Tibial artery (tissue), 4 donors: ENCODE data around the gene UNCX.

ENCODE experiments used
- DNase-seq, 2 donors: peaks; one replicate each; pipeline ENCODE4 v3.0.0-alpha.2; 2019
- H3K27ac ChIP-seq, 2 donors: fragments of 200-600 bp; sonication (generic) in 1 of 2; 1 replicate in 1 of 2; 2 replicates in 1 of 2; pipeline ENCODE4 v1.5.1; 2018 to 2019; ENCODE audit warnings: mild to moderate bottlenecking in 1 of 2
- H3K27me3 ChIP-seq, 2 donors: fragments of 200-600 bp; sonication (generic) in 1 of 2; one replicate each; pipeline versions ENCODE4 v1.5.1 to v1.6.0; 2016 to 2019
- H3K36me3 ChIP-seq, 3 donors: fragments of 200-600 bp; sonication (generic) in 2 of 3; one replicate each; pipeline ENCODE4 v1.5.1; 2016 to 2019; ENCODE audit warnings: mild to moderate bottlenecking in 2 of 3
- H3K4me1 ChIP-seq, 4 donors: fragments of 200-600 bp; sonication (generic) in 2 of 4; 1 replicate in 3 of 4; 2 replicates in 1 of 4; pipeline ENCODE4 v1.5.1; 2016 to 2019
- H3K4me3 ChIP-seq, 2 donors: fragments of 200-600 bp; sonication (generic) in 1 of 2; 1 replicate in 1 of 2; 2 replicates in 1 of 2; pipeline ENCODE4 v1.5.1; 2018 to 2019; ENCODE audit warnings: mild to moderate bottlenecking in 2 of 2
- H3K9me3 ChIP-seq, 3 donors: fragments of 200-600 bp; sonication (generic) in 1 of 3; one replicate each; pipeline ENCODE4 v1.5.1; 2016 to 2019
- CTCF ChIP-seq, 2 experiments: fragments of 200-600 bp in 1 of 2; fragments of 450-650 bp in 1 of 2; IDR thresholded peaks; one replicate each; pipeline ENCODE4 v1.5.1; 2017 to 2019; ENCODE audit warnings: antibody characterized with exemption in 2 of 2, mild to moderate bottlenecking in 1 of 2, moderate library complexity in 1 of 2
- intact Hi-C: fragments of 100-400 bp; cut with DNase I; formaldehyde crosslinking; loops from one replicate; pipeline ENCODE4 v1.15.0; 2023; ENCODE audit warnings: low total_unique reads

The UNCX gene

GRCh38 chr7:1214516-1214915, 18.2 kb upstream of the UNCX start:
- H3K27me3 ChIP-seq, result peaks cover 0 to 89% of the 10 kb centered on the region in 2 donors
- DNase-seq, result no peak
- H3K4me1 ChIP-seq, result peaks cover 0 to 19% (median 12%) of the 10 kb centered on the region in 4 donors
- H3K9me3 ChIP-seq, result no peaks in the 10 kb centered on the region
- TF ChIP-seq CTCF (IDR thresholded peaks at IDR 0.05), result no peak
- H3K36me3 ChIP-seq, result no peaks in the 10 kb centered on the region
- no peak overlapping the region for H3K4me3 ChIP-seq
- intact Hi-C loops, result no loop called here
- H3K27ac ChIP-seq, result no peak overlapping the region

- Histone ChIP-seq H3K27ac (no peak overlapping the region), H3K4me3 (no peak overlapping the region), H3K27me3 (peaks cover 0 to 90% of the 10 kb centered on the region in 2 donors), H3K36me3 (no peaks in the 10 kb centered on the region), H3K9me3 (no peaks in the 10 kb centered on the region), H3K4me1 (no peaks in the 10 kb centered on the region)
- no peak for DNase-seq
- intact Hi-C loops, result no loop called here
- TF ChIP-seq CTCF (IDR thresholded peaks at IDR 0.05), result no peak
Measured at GRCh38 chr7:1218541-1219165, 14.0 kb upstream of the UNCX start.

DNA sequence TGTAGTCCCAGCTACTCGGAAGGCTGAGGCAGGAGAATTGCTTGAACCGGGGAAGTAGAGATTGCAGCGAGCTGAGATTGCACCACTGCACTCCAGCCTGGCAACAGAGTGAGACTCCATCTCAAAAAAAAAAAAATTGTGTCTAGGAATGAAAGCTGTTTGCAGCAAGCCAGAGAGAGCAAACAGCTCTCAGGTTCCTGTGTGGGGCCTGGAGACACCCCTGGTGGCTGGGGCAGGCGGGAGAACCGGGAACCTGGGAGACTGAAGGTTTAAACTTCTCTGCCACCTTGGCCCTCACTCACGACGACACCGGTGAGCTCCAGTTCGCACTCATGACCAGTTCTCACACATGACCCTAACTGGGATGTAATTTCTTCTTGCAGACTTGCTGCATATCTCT, 13.2 kb upstream of the UNCX start:
- no peak overlapping the region for H3K27ac ChIP-seq
- peaks cover 0 to 7% (median 3%) of the 10 kb centered on the region in 4 donors for H3K4me1 ChIP-seq
- no peak for DNase-seq
- H3K36me3 ChIP-seq, result no peaks in the 10 kb centered on the region
- no peak for TF ChIP-seq CTCF (IDR thresholded peaks at IDR 0.05)
- intact Hi-C loops, result no loop called here
- no peak overlapping the region for H3K4me3 ChIP-seq
- no peaks in the 10 kb centered on the region for H3K9me3 ChIP-seq
- H3K27me3 ChIP-seq, result peaks cover 5 to 90% of the 10 kb centered on the region in 2 donors

DNA sequence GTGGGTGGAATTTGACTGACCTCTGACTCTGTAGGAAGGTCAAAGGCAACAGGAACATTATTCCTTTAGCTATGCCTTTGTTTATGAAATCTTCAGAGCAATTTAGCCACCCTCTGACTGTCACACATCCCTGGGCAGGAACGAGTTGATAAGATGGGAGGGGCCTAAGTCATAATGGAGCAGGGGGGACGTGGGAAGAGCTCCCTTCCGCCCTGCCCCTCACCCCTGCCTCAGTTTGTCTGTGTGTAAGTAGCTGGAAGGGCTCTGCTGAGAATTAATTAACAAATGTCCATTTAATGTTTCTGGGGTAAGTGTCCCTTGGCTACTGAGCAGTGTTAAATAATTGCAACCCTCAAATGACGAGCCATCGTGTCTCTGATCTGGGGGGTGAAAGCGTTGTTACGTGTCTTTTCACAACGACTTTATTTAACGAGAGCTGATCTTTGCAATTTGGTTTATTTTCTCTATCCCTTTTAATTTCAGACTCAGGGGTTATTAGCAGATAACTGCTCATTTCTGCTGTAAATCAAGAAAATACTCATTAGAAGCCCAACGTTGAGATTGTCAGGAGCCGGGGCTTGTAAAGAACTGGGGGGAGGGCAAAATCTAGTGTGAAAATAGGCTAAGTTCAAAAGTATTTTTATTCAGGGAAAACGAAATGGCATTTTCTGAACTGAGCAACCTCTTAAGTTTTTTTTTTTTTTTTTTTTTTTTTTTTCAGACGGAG, 12.5 kb upstream of the UNCX start:
- Histone ChIP-seq H3K36me3 (no peaks in the 10 kb centered on the region), H3K4me3 (no peak overlapping the region), H3K9me3 (no peaks in the 10 kb centered on the region), H3K27ac (no peak overlapping the region), H3K4me1 (peaks cover 0 to 11% (median 4%) of the 10 kb centered on the region in 4 donors), H3K27me3 (peaks cover 7 to 90% of the 10 kb centered on the region in 2 donors)
- TF ChIP-seq CTCF (IDR thresholded peaks at IDR 0.05), result no peak
- intact Hi-C loops, result loop anchor here (5.0 to 10.0 kb wide), 2 partner anchors 215 to 257 kb away; no protein-coding TSS in a partner anchor
- DNase-seq, result no peak

DNA sequence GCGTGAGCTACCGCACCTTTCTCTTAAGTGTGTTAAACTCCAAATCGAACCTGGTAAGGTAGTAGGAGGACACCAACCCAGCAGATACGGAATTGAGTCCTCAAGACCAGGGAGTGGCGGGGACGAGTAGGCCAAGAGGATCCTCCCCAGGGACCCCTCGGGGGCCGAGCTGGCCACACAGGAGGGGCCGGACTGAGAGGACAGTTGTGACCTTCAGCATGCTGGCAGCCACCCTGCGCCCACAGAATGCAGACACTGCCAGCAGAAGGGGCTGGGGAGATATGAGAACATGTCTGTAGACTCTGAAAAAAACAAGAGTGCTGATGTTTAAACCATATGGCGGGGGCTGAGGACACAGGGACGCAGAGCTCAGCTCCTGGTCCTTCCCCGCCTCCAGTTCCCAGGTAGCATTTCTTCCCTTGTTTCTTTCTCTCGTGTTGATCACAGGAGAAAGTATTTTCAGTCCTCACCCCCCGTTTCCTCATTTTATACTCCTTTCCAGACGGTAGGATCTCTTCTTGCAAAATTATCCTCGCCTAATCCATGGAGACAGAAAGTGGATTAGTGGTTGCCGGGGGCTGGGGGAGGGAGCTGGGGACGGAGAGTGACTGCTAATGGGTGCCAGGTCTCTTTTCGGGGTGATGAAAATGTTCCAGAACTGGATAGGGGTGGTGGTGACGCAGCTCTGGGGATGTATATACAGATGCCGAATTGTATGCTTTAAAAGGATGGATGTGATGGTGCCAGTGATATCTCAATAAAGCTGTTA, 11.5 kb upstream of the UNCX start:
- intact Hi-C loops, result loop anchor here (5.0 to 10.0 kb wide), 2 partner anchors 214 to 256 kb away; no protein-coding TSS in a partner anchor
- TF ChIP-seq CTCF (IDR thresholded peaks at IDR 0.05), result no peak
- H3K4me3 ChIP-seq, result no peak overlapping the region
- peaks cover 11 to 90% of the 10 kb centered on the region in 2 donors for H3K27me3 ChIP-seq
- H3K27ac ChIP-seq, result no peak overlapping the region
- DNase-seq, result no peak
- H3K36me3 ChIP-seq, result no peaks in the 10 kb centered on the region
- peaks cover 0 to 11% (median 6%) of the 10 kb centered on the region in 4 donors for H3K4me1 ChIP-seq
- no peaks in the 10 kb centered on the region for H3K9me3 ChIP-seq
